Measurements from ENCODE around the gene P2RX3.
A peak's percentile ranks its signal among the peaks of the same experiment; 100 is the strongest.

P2RX3 gene

GRCh38 chr11:57321388-57322255, 16.5 kb upstream of the P2RX3 start:
- Histone ChIP-seq H3K27me3 (peaks cover 20% of the 10 kb centered on the region), H3K4me3 (ENCODE audit: low read depth in 1 of 2, low read length in 1 of 2) (no peak overlapping the region), H3K9me3 (no peaks in the 10 kb centered on the region), H3K36me3 (no peaks in the 10 kb centered on the region), H3K4me1 (ENCODE audit: control insufficient read depth in 1 of 2, insufficient read depth in 1 of 2, low read depth in 1 of 2, low read length in 1 of 2) (peaks cover 12 to 17% of the 10 kb centered on the region in 2 experiments), H3K27ac (no peak overlapping the region)
- TF ChIP-seq CTCF (IDR thresholded peaks at IDR 0.05), result no peak

GRCh38 chr11:57322256-57323166, 15.6 kb upstream of the P2RX3 start:
- Histone ChIP-seq H3K27me3 (peaks cover 20% of the 10 kb centered on the region), H3K9me3 (no peaks in the 10 kb centered on the region), H3K4me1 (ENCODE audit: control insufficient read depth in 1 of 2, insufficient read depth in 1 of 2, low read depth in 1 of 2, low read length in 1 of 2) (peaks cover 12 to 17% of the 10 kb centered on the region in 2 experiments), H3K4me3 (ENCODE audit: low read depth in 1 of 2, low read length in 1 of 2) (no peak overlapping the region), H3K36me3 (peaks cover under 1% of the 10 kb centered on the region), H3K27ac (no peak overlapping the region)
- TF ChIP-seq CTCF (IDR thresholded peaks at IDR 0.05), result no peak

- peaks cover 12 to 17% of the 10 kb centered on the region in 2 experiments for H3K4me1 ChIP-seq (ENCODE audit: control insufficient read depth in 1 of 2, insufficient read depth in 1 of 2, low read depth in 1 of 2, low read length in 1 of 2)
- TF ChIP-seq CTCF (IDR thresholded peaks at IDR 0.05), result no peak
- no peak overlapping the region for H3K4me3 ChIP-seq (ENCODE audit: low read depth in 1 of 2, low read length in 1 of 2)
- peaks cover 20% of the 10 kb centered on the region for H3K27me3 ChIP-seq
- H3K36me3 ChIP-seq, result peaks cover 4% of the 10 kb centered on the region
- no peaks in the 10 kb centered on the region for H3K9me3 ChIP-seq
- no peak overlapping the region for H3K27ac ChIP-seq
Measured at GRCh38 chr11:57323167-57323854, 14.8 kb upstream of the P2RX3 start.

- Histone ChIP-seq H3K4me1 (ENCODE audit: control insufficient read depth in 1 of 2, insufficient read depth in 1 of 2, low read depth in 1 of 2, low read length in 1 of 2) (peaks cover 12 to 17% of the 10 kb centered on the region in 2 experiments), H3K36me3 (peaks cover 4% of the 10 kb centered on the region), H3K27me3 (peaks cover 20% of the 10 kb centered on the region), H3K4me3 (ENCODE audit: low read depth in 1 of 2, low read length in 1 of 2) (peak overlapping the region in 1 of 2 experiments; percentile 67), H3K27ac (no peak overlapping the region), H3K9me3 (no peaks in the 10 kb centered on the region)
- no peak for TF ChIP-seq CTCF (IDR thresholded peaks at IDR 0.05)
Measured at GRCh38 chr11:57323855-57324153, 14.3 kb upstream of the P2RX3 start.

- peak overlapping the region; percentile 67 to 86 for H3K4me3 ChIP-seq (ENCODE audit: low read depth in 1 of 2, low read length in 1 of 2)
- peak overlapping the region; percentile 71 for H3K27ac ChIP-seq
- no peaks in the 10 kb centered on the region for H3K9me3 ChIP-seq
- no peak for TF ChIP-seq CTCF (IDR thresholded peaks at IDR 0.05)
- H3K4me1 ChIP-seq (ENCODE audit: control insufficient read depth in 1 of 2, insufficient read depth in 1 of 2, low read depth in 1 of 2, low read length in 1 of 2), result peaks cover 12 to 17% of the 10 kb centered on the region in 2 experiments
- H3K27me3 ChIP-seq, result peaks cover 20% of the 10 kb centered on the region
- H3K36me3 ChIP-seq, result peaks cover 4% of the 10 kb centered on the region
Measured at GRCh38 chr11:57324154-57324885, 13.8 kb upstream of the P2RX3 start.
